Muscle of back (tissue), 11 donors: ENCODE results near the gene LMO4. TPM values are rescaled to one million over a fixed set of nuclear protein-coding genes. Genes with fewer than 3 reads are reported as not detected.

ENCODE experiments used
- DNase-seq, 3 donors: peaks; one replicate each; pipeline versions ENCODE4 v3.0.0 to v3.0.0-alpha.2; 2013
- polyA plus RNA-seq, 10 donors: library from polyadenylated mRNA; unstranded; fragments of 120-200 nt; gene quantifications; one replicate each; pipeline ENCODE4 v1.2.1, GENCODE V29; 2013; ENCODE audit not compliant: insufficient read length in 10 of 10

Gene LMO4
- polyA plus RNA-seq, 10 donors = 40.2 to 71.5 (median 49.5) TPM

- DNase-seq = peak; percentile 30 to 76 (median 57)
Measured at GRCh38 chr1:87325982-87326738, 2.5 kb upstream of the LMO4 start.

- peak in 1 of 3 donors; percentile 18 for DNase-seq
Measured at GRCh38 chr1:87327376-87328271, 1.1 kb upstream of the LMO4 start.

GRCh38 chr1:87329051-87329525 lies 408 bp downstream of the LMO4 start:
- DNase-seq = peak in 2 of 3 donors; percentile 43 to 61

GRCh38 chr1:87329526-87330056 lies 911 bp downstream of the LMO4 start:
- peak; percentile 37 to 72 (median 46) for DNase-seq

- DNase-seq = peak; percentile 30 to 73 (median 47)
Measured at GRCh38 chr1:87330057-87330884, 1.6 kb downstream of the LMO4 start.

GRCh38 chr1:87330885-87331364 lies 2.2 kb downstream of the LMO4 start:
- no peak for DNase-seq

GRCh38 chr1:87331365-87332241 lies 2.9 kb downstream of the LMO4 start:
- DNase-seq = peak; percentile 74 to 93 (median 86)

GRCh38 chr1:87333692-87334347 lies 5.1 kb downstream of the LMO4 start:
- no peak for DNase-seq

- peak; percentile 20 to 63 (median 30) for DNase-seq
Measured at GRCh38 chr1:87334351-87335174, 5.9 kb downstream of the LMO4 start.

GRCh38 chr1:87335175-87335884 lies 6.7 kb downstream of the LMO4 start:
- DNase-seq = peak; percentile 33 to 76 (median 61)

- no peak for DNase-seq
Measured at GRCh38 chr1:87336623-87337067, 8.0 kb downstream of the LMO4 start.

GRCh38 chr1:87337606-87338005 lies 8.9 kb downstream of the LMO4 start:
- DNase-seq = no peak

GRCh38 chr1:87338566-87338965 lies 9.9 kb downstream of the LMO4 start:
- no peak for DNase-seq

- DNase-seq = no peak
Measured at GRCh38 chr1:87344231-87344630, 15.6 kb downstream of the LMO4 start.

GRCh38 chr1:87346130-87346814 lies 17.6 kb downstream of the LMO4 start:
- no peak for DNase-seq

- no peak for DNase-seq
Measured at GRCh38 chr1:87348341-87349019, 19.8 kb downstream of the LMO4 start.

GRCh38 chr1:87349036-87349435 lies 20.4 kb downstream of the LMO4 start:
- no peak for DNase-seq
